Stimulated activated CD8-positive, alpha-beta memory T cell treated with anti-CD3 and anti-CD28 coated beads, Interleukin-7, amount 100 ng/mL, for 4 hours (primary cell): ENCODE data around the gene RHOT1.
"Not testable (repeated sequence)": the region's sequence is repeated elsewhere in the genome, so short reads cannot be mapped to it uniquely, and the experiment has no call there.

ENCODE experiments used
- DNase-seq, 2 donors: peaks; one replicate each; pipeline ENCODE4 v3.0.0-alpha.2; 2020; ENCODE audit warnings: low read depth in 2 of 2

Gene RHOT1

DNA sequence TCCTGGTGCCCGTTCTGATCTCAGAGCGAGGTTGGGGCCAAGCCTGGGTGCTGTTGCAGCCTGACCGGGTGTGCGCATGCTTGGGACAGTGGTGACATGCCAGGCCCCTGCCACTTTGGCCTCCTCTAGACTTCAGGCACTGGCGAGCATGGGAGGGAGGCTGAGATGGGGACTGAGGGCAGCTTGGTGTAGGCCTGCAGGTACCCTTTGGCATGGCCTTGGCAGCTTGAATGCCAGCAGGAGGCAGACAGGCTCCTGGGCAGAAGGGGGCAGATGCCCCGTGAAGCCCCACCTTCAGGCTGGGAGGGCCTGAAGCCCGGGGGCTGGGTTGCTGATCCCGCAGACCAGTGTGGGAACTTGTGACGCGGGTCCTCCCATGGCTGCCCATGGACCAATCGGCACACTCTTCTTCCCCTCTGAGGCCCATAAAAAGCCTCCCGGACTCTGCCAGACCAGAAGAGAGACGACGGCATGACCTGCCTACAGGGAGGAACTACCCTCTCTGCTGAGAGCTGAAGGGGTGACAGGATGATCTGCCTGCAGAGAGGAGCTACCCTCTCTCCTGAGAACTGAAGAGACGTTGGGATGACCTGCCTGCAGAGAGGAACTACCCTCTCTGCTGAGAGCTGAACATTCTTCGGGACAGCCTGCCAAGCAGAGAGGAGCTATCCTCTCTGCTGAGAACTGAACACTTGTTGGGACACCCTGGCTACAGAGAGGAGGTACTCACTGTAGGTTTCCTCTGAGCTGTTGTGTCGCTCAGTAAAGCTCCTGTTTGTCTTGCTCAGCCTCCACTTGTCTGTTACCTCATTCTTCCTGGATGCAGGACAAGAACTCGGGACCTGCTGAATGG is 17.5 kb downstream of the RHOT1 start:
- no peak for DNase-seq

- no peak for DNase-seq
These were observed 18.2 kb downstream of the RHOT1 start for GRCh38 chr17:32160526-32160925.

DNA sequence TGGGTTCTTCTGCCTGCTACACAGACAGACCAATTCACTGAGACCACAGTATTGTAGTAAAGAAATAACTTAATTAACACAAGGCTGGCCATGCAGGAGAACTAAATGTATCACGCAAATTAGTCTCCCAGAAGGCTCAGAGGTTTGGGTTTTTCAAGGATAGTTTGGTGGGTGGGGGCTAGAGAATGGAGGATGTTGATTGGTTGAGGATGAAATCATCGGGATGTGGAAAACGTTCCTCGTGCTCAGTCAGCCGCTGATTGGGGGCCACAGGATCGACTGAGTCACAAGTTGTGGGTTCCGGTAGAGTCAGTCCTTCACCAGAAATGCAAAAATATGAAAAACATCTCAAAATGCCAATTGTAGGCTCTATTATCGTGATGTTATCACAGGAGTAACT is 18.7 kb downstream of the RHOT1 start:
- DNase-seq, result no peak

- no peak for DNase-seq
These were observed 19.4 kb downstream of the RHOT1 start for GRCh38 chr17:32161506-32162365.

- DNase-seq, result no peak
These were observed 32.6 kb downstream of the RHOT1 start for GRCh38 chr17:32174889-32175288.

- not testable (repeated sequence) for DNase-seq
These were observed 36.4 kb downstream of the RHOT1 start for GRCh38 chr17:32178679-32179078.

GRCh38 chr17:32179103-32179502 is 36.8 kb downstream of the RHOT1 start:
- not testable (repeated sequence) for DNase-seq

DNA sequence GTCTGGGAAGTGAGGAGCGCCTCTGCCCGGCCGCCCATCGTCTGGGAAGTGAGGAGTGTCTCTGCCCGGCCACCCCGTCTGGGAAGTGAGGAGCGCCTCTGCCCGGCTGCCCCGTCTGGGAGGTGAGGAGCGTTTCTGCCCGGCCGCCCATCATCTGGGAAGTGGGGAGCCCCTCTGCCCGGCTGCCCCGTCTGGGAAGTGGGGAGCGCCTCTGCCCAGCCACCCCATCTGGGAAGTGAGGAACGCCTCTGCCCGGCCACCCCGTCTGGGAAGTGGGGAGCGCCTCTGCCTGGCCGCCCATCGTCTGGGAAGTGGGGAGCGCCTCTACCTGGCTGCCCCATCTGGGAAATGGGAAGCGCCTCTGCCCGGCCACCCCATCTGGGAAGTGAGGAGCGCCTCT is 37.2 kb downstream of the RHOT1 start:
- not testable (repeated sequence) for DNase-seq

DNA sequence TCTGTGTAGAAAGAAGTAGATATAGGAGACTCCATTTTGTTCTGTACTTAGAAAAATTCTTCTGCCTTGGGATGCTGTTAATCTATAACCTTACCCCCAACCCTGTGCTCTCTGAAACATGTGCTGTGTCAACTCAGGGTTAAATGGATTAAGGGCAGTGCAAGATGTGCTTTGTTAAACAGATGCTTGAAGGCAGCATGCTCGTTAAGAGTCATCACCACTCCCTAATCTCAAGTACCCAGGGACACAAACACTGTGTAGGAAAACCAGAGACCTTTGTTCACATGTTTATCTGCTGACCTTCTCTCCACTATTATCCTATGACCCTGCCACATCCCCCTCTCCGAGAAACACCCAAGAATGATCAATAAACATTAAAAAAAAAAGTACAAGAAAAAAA is 38.0 kb downstream of the RHOT1 start:
- not testable (repeated sequence) for DNase-seq

GRCh38 chr17:32185875-32186274 is 43.6 kb downstream of the RHOT1 start:
- DNase-seq, result no peak

DNA sequence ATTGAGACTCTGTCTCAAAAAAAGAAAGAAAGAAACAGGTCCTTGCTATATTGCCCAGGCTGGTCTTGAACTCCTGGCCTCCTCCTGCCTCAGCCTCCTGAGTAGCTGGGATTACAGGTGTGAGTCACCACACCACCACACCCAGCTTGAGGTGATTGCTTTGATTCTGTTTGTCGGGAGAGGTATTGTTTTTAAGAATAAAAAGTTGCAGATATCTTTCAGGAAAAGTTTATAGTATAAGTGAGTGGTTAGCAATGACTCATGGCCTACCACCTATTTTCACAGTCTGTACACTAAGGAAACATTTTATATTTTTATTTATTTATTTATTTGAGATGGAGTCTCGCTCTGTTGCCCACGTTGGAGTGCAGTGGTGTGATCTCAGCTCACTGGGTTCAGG is 45.0 kb downstream of the RHOT1 start:
- no peak for DNase-seq

GRCh38 chr17:32189343-32189742 is 47.0 kb downstream of the RHOT1 start:
- DNase-seq, result no peak

- no peak for DNase-seq
These were observed 49.0 kb downstream of the RHOT1 start for GRCh38 chr17:32191306-32191705.

GRCh38 chr17:32192379-32192778 is 50.1 kb downstream of the RHOT1 start:
- DNase-seq, result no peak

- no peak for DNase-seq
These were observed 55.7 kb downstream of the RHOT1 start for GRCh38 chr17:32197987-32198386.

DNA sequence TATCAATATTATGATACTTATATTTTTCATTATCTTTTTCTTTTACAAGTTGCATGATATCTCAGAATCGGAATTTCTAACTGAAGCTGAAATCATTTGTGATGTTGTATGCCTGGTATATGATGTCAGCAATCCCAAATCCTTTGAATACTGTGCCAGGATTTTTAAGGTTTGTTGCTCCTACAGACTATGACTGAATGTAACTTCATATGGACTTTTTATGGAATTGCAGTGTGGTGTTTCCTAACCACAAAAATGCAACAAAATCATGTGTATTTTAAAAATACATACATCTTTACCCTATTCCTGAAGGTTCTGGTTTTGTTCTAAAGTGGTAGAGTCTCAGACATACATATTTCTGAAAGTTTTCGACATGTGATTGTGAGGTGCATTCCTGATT is 64.6 kb downstream of the RHOT1 start:
- DNase-seq, result no peak

GRCh38 chr17:32208436-32208835 is 66.1 kb downstream of the RHOT1 start:
- DNase-seq, result no peak

- no peak for DNase-seq
These were observed 67.3 kb downstream of the RHOT1 start for GRCh38 chr17:32209608-32210007.

DNA sequence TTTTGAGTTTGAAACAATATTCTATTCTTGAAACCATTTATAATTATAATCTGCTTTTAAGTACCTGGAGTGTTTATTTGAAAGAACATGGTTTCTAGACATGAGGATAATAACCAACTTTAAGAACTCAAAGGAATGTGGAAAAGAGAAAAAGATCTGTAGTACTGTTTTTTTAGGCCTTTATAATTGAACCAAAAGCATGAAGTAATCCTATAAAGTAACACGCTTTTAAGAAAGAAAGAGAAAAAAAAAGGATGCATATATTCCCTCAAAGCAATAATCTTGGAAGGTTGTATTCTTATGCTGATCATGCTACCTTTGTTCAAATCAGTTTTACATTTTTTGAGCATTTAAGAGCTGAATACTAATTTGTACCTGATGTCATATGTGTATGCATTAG is 69.4 kb downstream of the RHOT1 start:
- DNase-seq, result no peak

DNA sequence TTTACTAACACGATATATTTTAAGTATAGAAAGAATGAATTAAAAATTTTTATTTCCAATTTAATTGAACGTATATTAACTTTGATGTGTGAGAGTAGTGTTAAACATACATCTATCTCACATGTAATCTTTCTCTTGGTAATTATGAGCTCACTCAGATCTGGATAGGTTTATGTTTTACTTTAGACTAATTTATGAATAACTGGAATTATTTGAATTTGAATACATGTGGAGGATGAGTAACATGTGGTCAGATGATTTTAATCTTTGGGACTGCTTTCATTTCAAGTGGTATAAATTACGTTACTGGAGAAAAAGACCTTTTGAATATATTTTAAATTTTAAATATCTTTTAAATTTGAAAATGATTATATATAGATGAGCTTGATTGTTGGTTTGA is 73.4 kb downstream of the RHOT1 start:
- no peak for DNase-seq

GRCh38 chr17:32222621-32223020 is 80.3 kb downstream of the RHOT1 start:
- no peak for DNase-seq

- DNase-seq, result no peak
These were observed 81.4 kb downstream of the RHOT1 start for GRCh38 chr17:32223703-32224102.

DNA sequence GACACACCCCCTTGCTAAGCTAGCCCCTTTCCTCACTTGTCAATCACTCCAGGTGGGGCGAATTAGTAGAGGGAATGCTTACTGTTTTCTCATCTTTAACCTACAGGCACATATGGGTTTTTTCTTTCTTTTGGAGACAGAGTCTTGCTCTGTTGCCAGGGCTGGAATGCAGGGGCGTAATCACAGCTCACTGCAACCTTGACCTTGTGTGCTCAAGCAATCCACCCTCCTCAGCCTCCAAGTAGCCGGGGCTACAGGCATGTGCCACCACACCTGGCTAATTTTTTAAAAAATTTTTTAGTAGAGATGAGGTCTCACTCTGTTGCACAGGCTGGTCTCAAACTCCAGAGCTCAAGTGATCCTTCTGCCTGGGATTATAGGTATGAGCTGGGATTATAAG is 84.6 kb downstream of the RHOT1 start:
- DNase-seq, result no peak
